ENCODE data around the gene NPIPA3.
"Not testable (repeated sequence)": the region's sequence is repeated elsewhere in the genome, so short reads cannot be mapped to it uniquely, and the experiment has no call there.

NPIPA3 gene

DNA sequence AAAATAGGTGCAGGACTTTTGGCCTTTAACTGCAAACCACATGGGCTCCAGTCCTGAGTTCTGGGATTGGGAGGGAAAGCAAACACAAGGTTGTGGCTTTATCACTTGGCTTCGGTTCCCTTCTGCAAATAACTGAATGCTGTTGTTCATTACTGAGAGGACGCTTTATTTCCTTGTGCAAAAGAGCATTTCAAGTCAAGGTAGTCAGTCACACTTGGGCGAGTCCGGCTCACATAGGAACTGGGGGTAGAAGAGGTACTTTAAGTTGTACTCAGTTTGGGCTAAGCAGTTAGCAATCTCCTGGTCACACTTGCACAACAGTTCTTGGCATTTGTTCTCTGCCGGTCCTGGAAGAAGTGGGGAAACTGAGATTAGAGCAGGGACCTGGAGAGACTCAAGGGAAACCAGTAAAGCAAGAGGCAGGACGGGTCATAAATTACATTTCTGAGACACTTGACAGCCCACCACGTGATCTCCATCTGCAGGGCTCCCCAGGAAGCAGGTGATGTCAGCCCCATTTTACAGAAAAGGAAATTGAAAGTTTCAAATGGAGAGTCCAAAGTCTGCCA, 30.7 kb upstream of the NPIPA3 start:
- no peak for TF ChIP-seq MYC (IDR thresholded peaks at IDR 0.05; ENCODE audit: low read depth, low read length)
- TF ChIP-seq, protein P1, sequence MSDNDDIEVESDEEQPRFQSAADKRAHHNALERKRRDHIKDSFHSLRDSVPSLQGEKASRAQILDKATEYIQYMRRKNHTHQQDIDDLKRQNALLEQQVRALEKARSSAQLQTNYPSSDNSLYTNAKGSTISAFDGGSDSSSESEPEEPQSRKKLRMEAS (IDR thresholded peaks at IDR 0.05; ENCODE audit: low read depth, low read length): peak; percentile 83
- no peak for DNase-seq (ENCODE audit: low read depth)
- H3K4me3 ChIP-seq (ENCODE audit: low read depth, low read length): no peak overlapping the region

DNA sequence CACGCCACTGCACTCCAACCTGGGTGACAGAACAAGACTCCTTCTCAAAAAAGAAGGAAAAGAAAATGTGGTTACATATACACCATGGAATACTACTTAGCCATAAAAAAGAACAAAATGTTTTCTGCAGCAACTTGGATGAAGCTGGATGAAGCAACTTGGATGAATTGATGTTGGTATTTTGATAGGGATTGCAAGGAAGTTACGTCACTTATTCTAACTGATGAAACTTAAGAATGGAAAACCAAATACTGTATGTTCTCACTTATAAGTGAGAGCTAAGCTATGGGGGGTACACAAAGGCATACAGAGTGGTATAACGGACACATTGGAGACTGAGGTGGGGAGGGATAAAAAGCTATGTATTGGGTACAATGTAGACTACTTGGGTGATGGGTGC, 26.6 kb upstream of the NPIPA3 start:
- no peak for DNase-seq (ENCODE audit: low read depth)
- no peak overlapping the region for H3K4me3 ChIP-seq (ENCODE audit: low read depth, low read length)
- TF ChIP-seq, protein P2, sequence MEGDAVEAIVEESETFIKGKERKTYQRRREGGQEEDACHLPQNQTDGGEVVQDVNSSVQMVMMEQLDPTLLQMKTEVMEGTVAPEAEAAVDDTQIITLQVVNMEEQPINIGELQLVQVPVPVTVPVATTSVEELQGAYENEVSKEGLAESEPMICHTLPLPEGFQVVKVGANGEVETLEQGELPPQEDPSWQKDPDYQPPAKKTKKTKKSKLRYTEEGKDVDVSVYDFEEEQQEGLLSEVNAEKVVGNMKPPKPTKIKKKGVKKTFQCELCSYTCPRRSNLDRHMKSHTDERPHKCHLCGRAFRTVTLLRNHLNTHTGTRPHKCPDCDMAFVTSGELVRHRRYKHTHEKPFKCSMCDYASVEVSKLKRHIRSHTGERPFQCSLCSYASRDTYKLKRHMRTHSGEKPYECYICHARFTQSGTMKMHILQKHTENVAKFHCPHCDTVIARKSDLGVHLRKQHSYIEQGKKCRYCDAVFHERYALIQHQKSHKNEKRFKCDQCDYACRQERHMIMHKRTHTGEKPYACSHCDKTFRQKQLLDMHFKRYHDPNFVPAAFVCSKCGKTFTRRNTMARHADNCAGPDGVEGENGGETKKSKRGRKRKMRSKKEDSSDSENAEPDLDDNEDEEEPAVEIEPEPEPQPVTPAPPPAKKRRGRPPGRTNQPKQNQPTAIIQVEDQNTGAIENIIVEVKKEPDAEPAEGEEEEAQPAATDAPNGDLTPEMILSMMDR (IDR thresholded peaks at IDR 0.05; ENCODE audit: low read depth, low read length): no peak
- no peak for TF ChIP-seq MYC (IDR thresholded peaks at IDR 0.05; ENCODE audit: low read depth, low read length)

DNA sequence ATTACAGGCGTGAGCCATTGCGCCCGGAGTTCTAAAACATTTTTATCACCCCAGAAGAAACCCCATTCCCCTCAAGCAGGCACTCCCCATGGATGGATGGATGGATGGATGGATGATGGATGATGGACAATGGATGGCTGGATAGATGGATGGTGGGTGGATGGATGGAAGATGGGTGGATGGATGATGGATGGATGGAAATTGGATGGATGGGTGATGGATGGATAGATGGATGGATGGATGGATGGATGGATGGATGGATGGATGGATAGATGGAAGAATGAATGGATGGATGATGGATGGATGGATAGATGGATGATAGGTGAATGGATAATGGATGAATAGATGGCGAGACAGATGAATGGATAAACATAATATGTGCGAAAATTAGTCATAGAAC, 25.6 kb upstream of the NPIPA3 start:
- TF ChIP-seq POLR2A (IDR thresholded peaks at IDR 0.05; ENCODE audit: extremely low read depth, insufficient read length): no peak
- TF ChIP-seq MYC (IDR thresholded peaks at IDR 0.05; ENCODE audit: low read depth, low read length): no peak
- TF ChIP-seq, protein P1 (IDR thresholded peaks at IDR 0.05; ENCODE audit: low read depth, low read length): no peak
- TF ChIP-seq, protein P2 (IDR thresholded peaks at IDR 0.05; ENCODE audit: low read depth, low read length): no peak
- no peak overlapping the region for H3K4me3 ChIP-seq (ENCODE audit: low read depth, low read length)
- DNase-seq (ENCODE audit: low read depth): no peak

DNA sequence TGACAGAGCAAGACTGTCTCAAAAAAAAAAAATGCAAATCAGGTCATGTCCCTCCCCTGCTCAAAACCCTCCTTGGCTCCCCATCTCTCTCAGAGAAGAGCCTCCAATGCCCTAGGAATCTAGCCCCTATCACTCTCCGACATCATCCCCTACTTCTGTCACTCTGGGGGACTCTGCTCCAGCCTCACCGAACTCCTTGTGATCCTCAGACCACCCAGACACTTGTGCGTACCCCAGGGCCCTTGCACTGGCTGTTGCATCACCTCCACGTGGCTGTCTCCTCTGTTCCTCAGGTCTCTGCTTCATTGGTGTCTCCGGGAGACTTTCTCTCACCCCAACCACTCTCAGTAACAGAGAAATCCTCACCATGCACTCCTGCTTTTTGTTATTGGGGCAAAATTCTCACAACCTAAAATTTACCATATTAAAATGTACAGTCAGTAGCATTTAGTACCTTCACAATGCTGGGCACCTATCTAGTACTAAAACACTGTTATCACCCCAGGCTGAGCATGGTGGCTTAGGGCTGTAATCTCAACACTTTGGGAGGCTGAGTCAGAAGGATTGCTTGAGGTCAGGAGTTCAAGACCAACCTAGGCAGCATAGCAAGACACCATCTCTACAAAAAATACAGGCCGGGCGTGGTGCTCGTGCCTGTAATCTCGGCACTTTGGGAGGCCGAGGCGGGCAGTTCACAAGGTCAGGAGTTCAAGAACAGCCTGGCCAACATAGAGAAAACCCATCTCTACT, 24.3 kb upstream of the NPIPA3 start:
- TF ChIP-seq POLR2A (IDR thresholded peaks at IDR 0.05; ENCODE audit: extremely low read depth, insufficient read length) (no peak), MYC (IDR thresholded peaks at IDR 0.05; ENCODE audit: low read depth, low read length) (no peak)
- TF ChIP-seq, protein P1 (IDR thresholded peaks at IDR 0.05; ENCODE audit: low read depth, low read length): no peak
- TF ChIP-seq, protein P2 (IDR thresholded peaks at IDR 0.05; ENCODE audit: low read depth, low read length): no peak
- no peak overlapping the region for H3K4me3 ChIP-seq (ENCODE audit: low read depth, low read length)
- DNase-seq (ENCODE audit: low read depth): no peak

DNA sequence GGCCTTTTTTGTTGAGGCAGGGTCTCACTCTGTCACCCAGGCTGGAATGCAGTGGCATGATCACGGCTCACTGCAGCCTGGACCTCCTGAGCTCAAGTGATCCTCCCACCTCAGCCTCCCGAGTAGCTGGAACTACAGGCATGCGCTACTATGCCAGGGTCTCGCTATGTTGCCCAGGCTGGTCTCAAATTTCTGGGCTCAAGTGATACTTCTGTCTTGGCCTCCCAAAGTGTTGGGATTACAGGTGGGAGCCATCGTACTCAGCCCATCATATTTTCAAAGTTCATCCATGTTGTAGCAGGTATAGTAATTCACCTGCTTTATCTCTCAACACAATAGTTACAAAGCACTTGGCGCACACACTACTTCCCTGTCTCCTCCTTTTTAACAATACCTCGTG, 22.8 kb upstream of the NPIPA3 start:
- not testable (repeated sequence) for DNase-seq (ENCODE audit: low read depth); H3K4me3 ChIP-seq (ENCODE audit: low read depth, low read length)

DNA sequence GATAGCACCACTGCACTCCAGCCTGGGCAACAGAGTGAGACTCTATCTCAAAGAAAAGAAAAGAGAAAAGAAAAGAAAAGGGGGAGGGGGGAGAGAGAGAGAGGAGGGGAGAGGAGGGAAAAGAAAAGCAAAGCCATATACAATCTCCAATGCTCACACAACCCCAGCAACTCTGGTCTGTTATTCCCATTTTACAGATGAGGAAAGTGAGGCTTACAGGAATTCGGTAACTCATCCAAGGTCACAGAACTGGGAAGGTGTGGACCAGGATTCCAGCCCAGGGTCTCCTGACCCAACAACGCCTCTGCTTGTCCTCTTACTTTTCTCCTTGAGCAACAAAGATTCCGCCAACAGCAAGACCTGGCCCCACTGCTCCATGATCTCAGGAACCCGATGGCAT, 22.1 kb upstream of the NPIPA3 start:
- DNase-seq (ENCODE audit: low read depth): no peak
- no peak overlapping the region for H3K4me3 ChIP-seq (ENCODE audit: low read depth, low read length)
- TF ChIP-seq, protein P2 (IDR thresholded peaks at IDR 0.05; ENCODE audit: low read depth, low read length): no peak
- TF ChIP-seq, protein P1 (IDR thresholded peaks at IDR 0.05; ENCODE audit: low read depth, low read length): no peak
- TF ChIP-seq MYC (IDR thresholded peaks at IDR 0.05; ENCODE audit: low read depth, low read length) (no peak), POLR2A (IDR thresholded peaks at IDR 0.05; ENCODE audit: extremely low read depth, insufficient read length) (no peak)

DNA sequence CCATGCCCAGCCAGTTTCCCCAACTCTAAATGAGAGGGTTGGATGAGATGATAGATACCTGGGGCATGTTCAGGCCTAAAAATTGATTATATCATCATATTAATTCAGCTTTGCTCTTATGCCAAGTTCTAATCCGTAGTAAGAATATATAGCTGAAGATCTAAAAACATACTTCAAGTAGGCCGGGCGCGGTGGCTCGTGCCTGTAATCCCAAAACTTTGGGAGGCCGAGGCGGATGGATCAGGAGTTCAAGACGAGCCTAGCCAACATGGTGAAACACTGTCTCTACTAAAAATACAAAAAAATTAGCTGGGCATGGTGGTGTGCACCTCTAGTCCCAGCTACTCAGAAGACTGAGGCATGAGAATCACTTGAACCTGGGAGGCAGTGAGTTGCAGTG, 21.1 kb upstream of the NPIPA3 start:
- TF ChIP-seq POLR2A (IDR thresholded peaks at IDR 0.05; ENCODE audit: extremely low read depth, insufficient read length) (no peak), MYC (IDR thresholded peaks at IDR 0.05; ENCODE audit: low read depth, low read length) (no peak)
- TF ChIP-seq, protein P1 (IDR thresholded peaks at IDR 0.05; ENCODE audit: low read depth, low read length): no peak
- TF ChIP-seq, protein P2 (IDR thresholded peaks at IDR 0.05; ENCODE audit: low read depth, low read length): no peak
- no peak overlapping the region for H3K4me3 ChIP-seq (ENCODE audit: low read depth, low read length)
- no peak for DNase-seq (ENCODE audit: low read depth)

DNA sequence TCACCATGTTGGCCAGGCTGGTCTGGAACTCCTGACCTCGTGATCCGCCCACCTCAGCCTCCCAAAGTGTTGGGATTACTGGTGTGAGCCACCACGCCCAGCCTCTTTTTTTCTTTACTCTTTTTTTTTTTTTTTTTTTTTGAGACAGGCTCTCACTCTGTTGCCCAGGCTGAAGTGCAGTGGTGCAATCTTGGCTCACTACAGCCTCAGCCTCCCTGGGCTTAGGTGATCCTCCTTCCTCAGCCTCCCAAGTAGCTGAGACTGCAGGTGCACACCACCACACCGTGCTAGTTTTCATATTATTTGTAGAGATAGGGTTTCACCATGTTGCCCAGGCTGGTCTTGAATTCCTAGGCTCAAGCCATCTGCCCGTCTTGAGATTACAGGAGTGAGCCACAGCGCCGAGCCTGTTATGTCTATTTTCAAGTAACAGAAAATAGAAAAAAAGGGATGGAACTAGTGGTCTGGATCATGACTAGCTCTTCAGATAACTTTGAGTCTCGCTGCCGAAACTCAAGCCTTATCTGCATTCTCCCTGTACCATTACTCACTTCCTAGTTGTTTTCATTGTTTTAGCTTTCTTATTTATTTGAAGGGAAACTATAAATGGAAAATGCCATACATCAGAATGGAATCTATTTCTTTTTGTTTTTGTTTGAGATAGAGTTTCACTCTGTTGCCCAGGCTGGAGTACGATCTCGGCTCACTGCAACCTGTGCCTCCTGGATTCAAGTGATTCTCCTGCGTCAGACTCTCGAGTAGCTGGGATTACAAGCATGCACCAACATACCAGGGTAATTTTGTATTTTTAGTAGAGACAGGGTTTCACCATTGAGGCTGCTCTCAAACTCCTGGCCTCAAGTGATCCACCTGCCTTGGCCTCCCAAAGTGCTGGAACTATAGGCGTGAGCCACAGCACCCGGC, 17.1 kb upstream of the NPIPA3 start:
- DNase-seq (ENCODE audit: low read depth); H3K4me3 ChIP-seq (ENCODE audit: low read depth, low read length): not testable (repeated sequence)

DNA sequence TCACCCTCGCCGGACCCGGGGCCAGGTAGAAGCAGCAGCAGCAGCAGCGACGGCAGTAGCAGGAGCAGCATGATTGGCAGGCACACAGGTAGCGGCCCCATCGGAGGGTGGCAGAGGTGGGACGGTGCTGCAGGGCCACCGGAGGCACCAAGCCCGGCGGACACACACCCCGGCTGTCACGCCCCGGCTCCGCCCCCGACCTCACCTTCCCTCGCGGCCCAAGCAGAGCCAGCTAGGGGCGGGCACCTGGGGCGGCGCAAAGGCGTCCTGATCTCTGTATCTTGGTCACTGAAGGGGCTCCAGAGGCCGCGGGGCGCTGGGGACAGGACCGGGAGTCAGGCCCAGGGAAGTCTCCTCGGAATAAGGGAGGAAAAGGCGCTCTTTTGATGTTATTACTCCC, 9.1 kb upstream of the NPIPA3 start, which contains the start of gene PLA2G10:
Gene PLA2G10 (minus strand): TSS at position 180 of the 400 bp plus-strand sequence. CDS start 79 bp downstream, at position 101.
- DNase-seq (ENCODE audit: low read depth); H3K4me3 ChIP-seq (ENCODE audit: low read depth, low read length): not testable (repeated sequence)

Data from NB4 (cell line).